Kidney epithelial cell (primary cell): ENCODE measurements around the gene R3HDM2. TPM values are rescaled to one million over a fixed set of nuclear protein-coding genes. Genes with fewer than 3 reads are reported as not detected.

Experiments used
- DNase-seq: peaks from one replicate; pipeline ENCODE4 v3.0.0-alpha.2; 2010; ENCODE audit warnings: low read depth
- H3K27me3 ChIP-seq: 2 replicates; pipeline ENCODE4 v1.6.0; 2011; ENCODE audit warnings: low read length; ENCODE audit not compliant: control insufficient read depth, insufficient read depth
- H3K36me3 ChIP-seq: 2 replicates; pipeline ENCODE4 v1.5.1; 2011; ENCODE audit warnings: low read length; ENCODE audit not compliant: control insufficient read depth, insufficient read depth
- H3K4me3 ChIP-seq: 2 replicates; pipeline ENCODE4 v1.5.1; 2011; ENCODE audit warnings: low read depth, mild to moderate bottlenecking, control low read depth, low read length
- total RNA-seq: library from RNA; depleted of rRNA; stranded (reverse); fragments of >200 nt; gene quantifications from 2 replicates; pipeline ENCODE4 v1.2.3, GENCODE V29; 2015
- TF ChIP-seq, protein P1 (sequence below): IDR thresholded peaks from 2 replicates; pipeline ENCODE4 v1.5.1; 2011; ENCODE audit warnings: mild to moderate bottlenecking, moderate library complexity, low read length, control low read depth, inconsistent platforms; ENCODE audit not compliant: insufficient read depth, poor library complexity, severe bottlenecking

The R3HDM2 gene
- total RNA-seq, 1 donor from 2014 or later: 18.5 TPM

DNA sequence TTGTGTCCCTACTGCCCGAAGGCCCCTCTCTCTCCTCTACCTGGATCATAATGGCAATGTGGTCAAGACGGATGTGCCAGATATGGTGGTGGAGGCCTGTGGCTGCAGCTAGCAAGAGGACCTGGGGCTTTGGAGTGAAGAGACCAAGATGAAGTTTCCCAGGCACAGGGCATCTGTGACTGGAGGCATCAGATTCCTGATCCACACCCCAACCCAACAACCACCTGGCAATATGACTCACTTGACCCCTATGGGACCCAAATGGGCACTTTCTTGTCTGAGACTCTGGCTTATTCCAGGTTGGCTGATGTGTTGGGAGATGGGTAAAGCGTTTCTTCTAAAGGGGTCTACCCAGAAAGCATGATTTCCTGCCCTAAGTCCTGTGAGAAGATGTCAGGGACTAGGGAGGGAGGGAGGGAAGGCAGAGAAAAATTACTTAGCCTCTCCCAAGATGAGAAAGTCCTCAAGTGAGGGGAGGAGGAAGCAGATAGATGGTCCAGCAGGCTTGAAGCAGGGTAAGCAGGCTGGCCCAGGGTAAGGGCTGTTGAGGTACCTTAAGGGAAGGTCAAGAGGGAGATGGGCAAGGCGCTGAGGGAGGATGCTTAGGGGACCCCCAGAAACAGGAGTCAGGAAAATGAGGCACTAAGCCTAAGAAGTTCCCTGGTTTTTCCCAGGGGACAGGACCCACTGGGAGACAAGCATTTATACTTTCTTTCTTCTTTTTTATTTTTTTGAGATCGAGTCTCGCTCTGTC, 26.1 kb upstream of the R3HDM2 start:
- DNase-seq: no peak
- H3K27me3 ChIP-seq: peaks cover 2% of the 10 kb centered on the region
- TF ChIP-seq, protein P1, sequence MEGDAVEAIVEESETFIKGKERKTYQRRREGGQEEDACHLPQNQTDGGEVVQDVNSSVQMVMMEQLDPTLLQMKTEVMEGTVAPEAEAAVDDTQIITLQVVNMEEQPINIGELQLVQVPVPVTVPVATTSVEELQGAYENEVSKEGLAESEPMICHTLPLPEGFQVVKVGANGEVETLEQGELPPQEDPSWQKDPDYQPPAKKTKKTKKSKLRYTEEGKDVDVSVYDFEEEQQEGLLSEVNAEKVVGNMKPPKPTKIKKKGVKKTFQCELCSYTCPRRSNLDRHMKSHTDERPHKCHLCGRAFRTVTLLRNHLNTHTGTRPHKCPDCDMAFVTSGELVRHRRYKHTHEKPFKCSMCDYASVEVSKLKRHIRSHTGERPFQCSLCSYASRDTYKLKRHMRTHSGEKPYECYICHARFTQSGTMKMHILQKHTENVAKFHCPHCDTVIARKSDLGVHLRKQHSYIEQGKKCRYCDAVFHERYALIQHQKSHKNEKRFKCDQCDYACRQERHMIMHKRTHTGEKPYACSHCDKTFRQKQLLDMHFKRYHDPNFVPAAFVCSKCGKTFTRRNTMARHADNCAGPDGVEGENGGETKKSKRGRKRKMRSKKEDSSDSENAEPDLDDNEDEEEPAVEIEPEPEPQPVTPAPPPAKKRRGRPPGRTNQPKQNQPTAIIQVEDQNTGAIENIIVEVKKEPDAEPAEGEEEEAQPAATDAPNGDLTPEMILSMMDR: no peak
- no peaks in the 10 kb centered on the region for H3K36me3 ChIP-seq
- H3K4me3 ChIP-seq: no peak overlapping the region

DNA sequence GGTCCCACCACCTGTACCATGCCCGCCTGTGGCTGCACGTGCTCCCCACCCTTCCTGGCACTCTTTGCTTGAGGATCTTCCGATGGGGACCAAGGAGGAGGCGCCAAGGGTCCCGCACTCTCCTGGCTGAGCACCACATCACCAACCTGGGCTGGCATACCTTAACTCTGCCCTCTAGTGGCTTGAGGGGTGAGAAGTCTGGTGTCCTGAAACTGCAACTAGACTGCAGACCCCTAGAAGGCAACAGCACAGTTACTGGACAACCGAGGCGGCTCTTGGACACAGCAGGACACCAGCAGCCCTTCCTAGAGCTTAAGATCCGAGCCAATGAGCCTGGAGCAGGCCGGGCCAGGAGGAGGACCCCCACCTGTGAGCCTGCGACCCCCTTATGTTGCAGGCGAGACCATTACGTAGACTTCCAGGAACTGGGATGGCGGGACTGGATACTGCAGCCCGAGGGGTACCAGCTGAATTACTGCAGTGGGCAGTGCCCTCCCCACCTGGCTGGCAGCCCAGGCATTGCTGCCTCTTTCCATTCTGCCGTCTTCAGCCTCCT, 25.4 kb upstream of the R3HDM2 start:
- Histone ChIP-seq H3K4me3 (no peak overlapping the region), H3K36me3 (no peaks in the 10 kb centered on the region), H3K27me3 (peaks cover 2% of the 10 kb centered on the region)
- DNase-seq: no peak
- TF ChIP-seq, protein P1: peak; percentile 84

DNA sequence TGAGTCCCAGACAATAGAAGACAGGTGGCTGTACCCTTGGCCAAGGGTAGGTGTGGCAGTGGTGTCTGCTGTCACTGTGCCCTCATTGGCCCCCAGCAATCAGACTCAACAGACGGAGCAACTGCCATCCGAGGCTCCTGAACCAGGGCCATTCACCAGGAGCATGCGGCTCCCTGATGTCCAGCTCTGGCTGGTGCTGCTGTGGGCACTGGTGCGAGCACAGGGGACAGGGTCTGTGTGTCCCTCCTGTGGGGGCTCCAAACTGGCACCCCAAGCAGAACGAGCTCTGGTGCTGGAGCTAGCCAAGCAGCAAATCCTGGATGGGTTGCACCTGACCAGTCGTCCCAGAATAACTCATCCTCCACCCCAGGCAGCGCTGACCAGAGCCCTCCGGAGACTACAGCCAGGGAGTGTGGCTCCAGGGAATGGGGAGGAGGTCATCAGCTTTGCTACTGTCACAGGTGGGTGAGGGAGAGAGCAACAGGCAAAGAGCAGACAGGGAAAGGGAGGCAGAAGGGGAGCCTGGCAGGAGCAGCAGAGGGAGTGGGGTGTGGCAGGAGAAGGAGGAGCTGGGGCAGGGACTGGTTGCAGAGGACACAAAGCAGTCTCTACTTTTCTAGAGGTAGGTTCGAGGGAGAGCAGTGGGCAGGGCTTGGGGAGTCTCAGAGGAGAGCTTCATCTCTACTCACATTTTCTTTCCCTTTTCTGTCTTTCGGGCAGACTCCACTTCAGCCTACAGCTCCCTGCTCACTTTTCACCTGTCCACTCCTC, 24.7 kb upstream of the R3HDM2 start:
- no peak for DNase-seq
- Histone ChIP-seq H3K36me3 (no peaks in the 10 kb centered on the region), H3K27me3 (peaks cover 2% of the 10 kb centered on the region), H3K4me3 (no peak overlapping the region)
- TF ChIP-seq, protein P1: no peak

DNA sequence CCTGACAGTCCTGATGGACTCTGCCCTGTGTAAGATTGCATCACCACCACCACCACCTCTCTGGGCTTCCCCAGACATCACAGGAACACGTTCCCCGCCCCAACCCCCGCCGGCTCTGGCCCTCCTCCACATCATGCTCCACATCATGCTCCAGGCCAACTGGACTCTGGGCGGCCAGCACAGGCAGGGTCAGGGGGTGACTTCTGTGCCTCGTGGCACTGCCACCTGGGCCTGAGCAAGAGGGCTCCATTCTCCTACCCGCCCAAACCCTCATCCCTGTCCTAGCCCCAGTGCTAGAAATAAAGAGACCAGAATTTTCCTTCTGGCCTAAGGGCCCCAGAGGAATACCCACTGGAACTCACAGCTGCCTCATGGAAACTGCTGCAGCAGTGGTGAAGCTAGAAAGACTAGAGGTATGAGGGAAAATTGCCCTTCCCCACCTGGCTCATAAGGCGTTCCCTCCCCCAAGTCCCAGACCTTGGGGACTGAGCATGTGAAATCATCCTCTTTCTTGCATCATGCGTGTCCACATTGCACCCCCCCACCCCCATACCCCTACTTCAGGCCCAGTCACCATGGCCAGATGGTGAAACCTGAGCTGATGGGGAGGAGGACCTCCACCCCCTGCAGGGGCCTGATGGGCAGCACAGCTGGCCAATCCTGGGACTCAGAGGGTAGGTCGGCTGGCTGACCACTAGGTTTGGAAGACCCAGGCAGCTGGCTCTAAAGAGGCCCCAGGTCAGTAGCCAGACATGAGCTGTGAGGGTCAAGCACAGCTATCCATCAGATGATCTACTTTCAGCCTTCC, 23.9 kb upstream of the R3HDM2 start, which contains the start of gene INHBE:
Gene INHBE, plus strand, starts transcription at position 742 of the 808 bp plus-strand sequence. CDS start 230 bp downstream, outside the sequence.
- Histone ChIP-seq H3K27me3 (peaks cover 2% of the 10 kb centered on the region), H3K36me3 (no peaks in the 10 kb centered on the region), H3K4me3 (no peak within 1 kb of the TSS)
- TF ChIP-seq, protein P1: no peak
- DNase-seq: peak; percentile 45

DNA sequence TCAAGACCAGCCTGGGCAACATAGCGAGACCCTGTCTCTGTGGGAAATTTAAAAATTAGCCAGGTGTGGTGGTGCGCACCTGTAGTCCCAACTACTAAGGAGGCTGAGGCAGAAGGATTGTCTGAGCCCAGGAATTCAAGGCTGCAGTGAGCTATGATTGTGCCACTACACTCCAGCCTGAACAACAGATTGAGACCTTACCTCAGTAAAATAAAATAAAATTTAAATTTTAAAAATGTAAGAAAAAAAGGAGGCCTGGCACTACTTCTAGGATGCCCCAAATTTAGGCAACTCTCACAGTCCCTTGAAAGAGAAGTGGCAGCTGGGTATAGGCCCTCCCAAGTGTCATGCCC, 23.3 kb upstream of the R3HDM2 start:
- H3K36me3 ChIP-seq: no peaks in the 10 kb centered on the region
- DNase-seq: no peak
- TF ChIP-seq, protein P1: no peak
- H3K27me3 ChIP-seq: peaks cover 2% of the 10 kb centered on the region
- H3K4me3 ChIP-seq: no peak overlapping the region
